PC-3 (cell line): ENCODE measurements around the gene PAQR5.

Experiments
- CTCF ChIP-seq: fragments of 300-600 bp; sonication (generic); conservative IDR thresholded peaks from 2 replicates; pipeline ENCODE4 v1.5.1; 2017; ENCODE audit warnings: antibody characterized with exemption, low read depth, mild to moderate bottlenecking, low read length
- EZH2 ChIP-seq: fragments of 300-600 bp; sonication (generic); IDR thresholded peaks from one replicate; pipeline ENCODE4 v1.6.1; 2017; ENCODE audit warnings: antibody characterized with exemption, mild to moderate bottlenecking, low read length; ENCODE audit not compliant: unreplicated experiment

GRCh38 chr15:69253156-69253555 is 45.6 kb upstream of the PAQR5 start:
- TF ChIP-seq CTCF (no peak), EZH2 (no peak)
